IPS DF 19.7 (cell line): ENCODE results near the gene SART1.
"Not testable (repeated sequence)": the region's sequence is repeated elsewhere in the genome, so short reads cannot be mapped to it uniquely, and the experiment has no call there.

Experiments
- DNase-seq: peaks from one replicate; pipeline ENCODE4 v3.0.0-alpha.2; 2013; ENCODE audit warnings: low read depth, low spot score

The SART1 gene

GRCh38 chr11:65997286-65997685 is 35.8 kb downstream of the SART1 start:
- DNase-seq, result no peak

- DNase-seq, result peak; percentile 92
Observed at GRCh38 chr11:66001942-66002647, 40.6 kb downstream of the SART1 start, which contains the start of the genes BANF1 and EIF1AD. Gene BANF1 (plus strand): TSS chr11:66002503. CDS start chr11:66003251, 748 bp downstream. Gene EIF1AD (minus strand): TSS chr11:66002157. CDS start chr11:66000389, 1,768 bp downstream.

GRCh38 chr11:66002648-66003225 is 41.2 kb downstream of the SART1 start:
- DNase-seq, result no peak

GRCh38 chr11:66003291-66003690 is 41.8 kb downstream of the SART1 start:
- DNase-seq, result no peak

- DNase-seq, result no peak
Observed at GRCh38 chr11:66004186-66004585, 42.7 kb downstream of the SART1 start.

- no peak for DNase-seq
Observed at GRCh38 chr11:66006134-66006890, 44.8 kb downstream of the SART1 start.

GRCh38 chr11:66006891-66007176 is 45.3 kb downstream of the SART1 start:
- DNase-seq, result no peak

- DNase-seq, result no peak
Observed at GRCh38 chr11:66007201-66007634, 45.7 kb downstream of the SART1 start.

GRCh38 chr11:66008095-66008467 is 46.5 kb downstream of the SART1 start:
- no peak for DNase-seq

- DNase-seq, result no peak
Observed at GRCh38 chr11:66008468-66009101, 47.1 kb downstream of the SART1 start.

GRCh38 chr11:66010036-66010435 is 48.5 kb downstream of the SART1 start:
- not testable (repeated sequence) for DNase-seq

- DNase-seq, result no peak
Observed at GRCh38 chr11:66011239-66011784, 49.8 kb downstream of the SART1 start.

GRCh38 chr11:66011785-66012303 is 50.3 kb downstream of the SART1 start, which contains the start of gene CST6:
Gene CST6 (plus strand): TSS chr11:66012008. CDS start chr11:66012045, 37 bp downstream.
- DNase-seq, result no peak

GRCh38 chr11:66012371-66012945 is 50.9 kb downstream of the SART1 start:
- no peak for DNase-seq

GRCh38 chr11:66012946-66013761 is 51.6 kb downstream of the SART1 start:
- no peak for DNase-seq

- DNase-seq, result no peak
Observed at GRCh38 chr11:66013762-66014100, 52.2 kb downstream of the SART1 start.

GRCh38 chr11:66014804-66015453 is 53.4 kb downstream of the SART1 start:
- no peak for DNase-seq

- no peak for DNase-seq
Observed at GRCh38 chr11:66015454-66015881, 53.9 kb downstream of the SART1 start.

GRCh38 chr11:66015936-66016792 is 54.6 kb downstream of the SART1 start:
- DNase-seq, result no peak
